AG09319 (cell line): ENCODE results near the gene ZC3H13.

Experiments used
- DNase-seq: peaks from one replicate; pipeline ENCODE4 v3.0.0-alpha.2; 2010; ENCODE audit warnings: low read depth; ENCODE audit errors: extremely low read depth
- CTCF ChIP-seq: IDR thresholded peaks from 2 replicates; pipeline ENCODE4 v1.5.1; 2011; ENCODE audit warnings: low read depth, mild to moderate bottlenecking, inconsistent platforms, low read length, moderate library complexity

ZC3H13 gene

DNA sequence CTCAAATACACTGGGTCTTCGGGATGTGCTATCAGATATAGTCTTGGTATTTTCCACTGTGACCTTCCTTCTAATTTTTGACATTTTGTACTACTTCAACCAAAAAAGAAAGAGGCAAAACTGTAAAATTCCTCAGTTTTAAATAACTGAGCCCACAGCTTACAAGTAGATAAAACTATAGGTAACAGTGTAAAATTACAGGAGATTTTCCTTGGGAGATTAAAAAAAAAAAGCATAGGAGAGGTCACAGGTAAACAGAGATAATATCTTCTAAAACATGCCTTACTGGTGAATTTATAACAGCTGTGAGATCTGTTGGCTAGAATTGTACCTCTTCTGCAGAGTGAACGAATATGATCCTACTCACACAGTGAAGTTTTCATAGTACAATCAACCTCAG, 7.1 kb downstream of the ZC3H13 start:
- no peak for DNase-seq
- TF ChIP-seq CTCF: no peak

- no peak for DNase-seq
- TF ChIP-seq CTCF: no peak
Observed at GRCh38 chr13:46043647-46044046, 8.9 kb downstream of the ZC3H13 start.

GRCh38 chr13:46041419-46041839, 11.1 kb downstream of the ZC3H13 start:
- TF ChIP-seq CTCF: no peak
- no peak for DNase-seq

DNA sequence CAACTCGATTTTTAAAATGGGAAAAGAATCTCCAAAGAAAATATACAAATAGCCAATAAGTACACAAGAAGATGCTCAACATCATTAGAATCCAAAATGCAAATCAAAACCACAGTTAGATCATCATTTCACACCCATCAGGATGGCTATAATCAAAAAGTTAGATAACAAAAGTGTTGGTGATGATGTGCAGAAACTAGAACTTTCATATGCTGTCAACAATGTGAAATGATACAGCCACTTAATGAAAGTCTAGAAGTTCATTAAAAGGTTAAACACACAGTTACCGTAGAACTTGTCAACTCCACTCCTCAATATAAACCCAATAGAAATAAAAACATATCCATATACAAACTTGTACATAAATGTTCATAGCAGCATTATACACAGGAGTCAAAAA, 11.8 kb downstream of the ZC3H13 start:
- no peak for TF ChIP-seq CTCF
- DNase-seq: no peak

GRCh38 chr13:46039411-46040182, 12.9 kb downstream of the ZC3H13 start:
- TF ChIP-seq CTCF: no peak
- no peak for DNase-seq

DNA sequence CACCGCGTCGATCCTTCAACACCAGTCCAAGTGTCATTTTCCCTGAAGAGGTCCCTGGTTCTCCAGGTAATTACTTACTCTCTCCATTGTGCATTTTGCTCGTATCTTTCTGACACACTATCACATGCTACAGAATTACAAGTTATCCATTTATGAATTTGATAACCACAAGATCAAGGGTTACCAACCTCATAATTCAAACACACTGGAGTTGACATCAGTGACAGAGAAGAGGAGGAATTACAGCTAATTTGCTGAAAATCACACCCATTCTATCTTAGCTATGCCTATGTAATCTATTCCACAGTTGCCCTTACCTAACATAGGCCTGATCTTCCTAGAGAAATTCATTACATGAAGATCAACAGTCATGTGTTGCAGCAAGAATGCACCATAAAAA, 14.2 kb downstream of the ZC3H13 start:
- no peak for TF ChIP-seq CTCF
- DNase-seq: no peak

GRCh38 chr13:46035066-46035465, 17.5 kb downstream of the ZC3H13 start:
- no peak for TF ChIP-seq CTCF
- no peak for DNase-seq
